Left forelimb (tissue), 1 donor: ENCODE data around the gene ABHD16A.

Source experiments
- DNase-seq: peaks from one replicate; pipeline ENCODE4 v3.0.0-alpha.2; 2018; ENCODE audit warnings: low spot score

ABHD16A gene

DNA sequence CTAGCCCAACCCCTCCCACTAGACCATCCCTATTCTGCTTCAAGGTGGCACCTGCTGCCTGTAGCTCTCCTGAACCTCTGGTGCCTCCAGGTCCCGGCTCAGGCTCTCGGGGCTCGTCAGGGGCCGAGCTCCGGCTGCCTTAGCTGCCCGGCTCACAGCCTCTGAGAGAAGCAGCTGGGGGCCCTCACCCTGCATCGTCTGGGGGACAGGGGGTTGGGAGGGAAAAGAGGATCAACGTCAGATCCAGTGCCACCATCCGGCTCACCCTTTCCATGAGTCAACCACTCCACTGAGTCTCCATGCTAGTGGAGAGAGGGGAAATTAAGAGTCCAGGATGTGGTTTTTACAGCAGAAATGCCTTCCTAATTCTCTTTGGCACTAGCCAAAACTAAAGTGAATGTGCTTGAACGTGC, 63.7 kb downstream of the ABHD16A start:
- DNase-seq, result no peak

DNA sequence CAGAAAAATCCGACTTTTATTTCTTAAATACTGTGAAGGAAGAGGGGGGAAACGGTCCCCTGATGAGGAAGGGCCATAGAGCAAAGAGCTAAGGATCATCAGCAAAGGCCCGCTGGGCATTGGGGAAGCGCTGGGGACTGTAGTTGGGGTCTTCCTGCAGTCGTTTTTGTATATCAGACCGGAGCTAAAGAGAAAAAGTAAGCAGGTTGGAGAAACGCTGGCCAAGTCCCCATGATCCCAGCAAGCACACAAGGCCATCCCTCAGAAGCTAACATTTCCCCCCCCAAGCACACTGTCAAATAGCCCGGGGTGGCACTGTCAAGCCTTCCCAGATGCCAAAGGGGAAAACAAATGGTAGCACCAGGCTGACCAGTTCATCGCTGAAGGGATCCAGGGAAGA, 64.1 kb downstream of the ABHD16A start:
- DNase-seq, result no peak
